ENCODE data around the gene SBK1.

DNA sequence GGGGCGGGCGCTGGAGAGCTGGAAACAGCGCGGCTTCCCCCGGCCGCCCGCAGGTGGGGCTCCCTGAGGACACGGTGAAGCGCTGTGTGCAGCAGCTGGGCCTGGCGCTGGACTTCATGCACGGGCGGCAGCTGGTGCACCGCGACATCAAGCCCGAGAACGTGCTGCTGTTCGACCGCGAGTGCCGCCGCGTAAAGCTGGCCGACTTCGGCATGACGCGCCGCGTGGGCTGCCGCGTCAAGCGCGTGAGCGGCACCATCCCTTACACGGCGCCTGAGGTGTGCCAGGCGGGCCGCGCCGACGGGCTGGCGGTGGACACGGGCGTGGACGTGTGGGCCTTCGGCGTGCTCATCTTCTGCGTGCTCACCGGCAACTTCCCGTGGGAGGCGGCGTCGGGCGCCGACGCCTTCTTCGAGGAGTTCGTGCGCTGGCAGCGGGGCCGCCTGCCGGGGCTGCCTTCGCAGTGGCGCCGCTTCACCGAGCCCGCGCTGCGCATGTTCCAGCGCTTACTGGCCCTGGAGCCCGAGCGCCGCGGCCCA lies 27.8 kb downstream of the SBK1 start:
- TF ChIP-seq, protein P1, sequence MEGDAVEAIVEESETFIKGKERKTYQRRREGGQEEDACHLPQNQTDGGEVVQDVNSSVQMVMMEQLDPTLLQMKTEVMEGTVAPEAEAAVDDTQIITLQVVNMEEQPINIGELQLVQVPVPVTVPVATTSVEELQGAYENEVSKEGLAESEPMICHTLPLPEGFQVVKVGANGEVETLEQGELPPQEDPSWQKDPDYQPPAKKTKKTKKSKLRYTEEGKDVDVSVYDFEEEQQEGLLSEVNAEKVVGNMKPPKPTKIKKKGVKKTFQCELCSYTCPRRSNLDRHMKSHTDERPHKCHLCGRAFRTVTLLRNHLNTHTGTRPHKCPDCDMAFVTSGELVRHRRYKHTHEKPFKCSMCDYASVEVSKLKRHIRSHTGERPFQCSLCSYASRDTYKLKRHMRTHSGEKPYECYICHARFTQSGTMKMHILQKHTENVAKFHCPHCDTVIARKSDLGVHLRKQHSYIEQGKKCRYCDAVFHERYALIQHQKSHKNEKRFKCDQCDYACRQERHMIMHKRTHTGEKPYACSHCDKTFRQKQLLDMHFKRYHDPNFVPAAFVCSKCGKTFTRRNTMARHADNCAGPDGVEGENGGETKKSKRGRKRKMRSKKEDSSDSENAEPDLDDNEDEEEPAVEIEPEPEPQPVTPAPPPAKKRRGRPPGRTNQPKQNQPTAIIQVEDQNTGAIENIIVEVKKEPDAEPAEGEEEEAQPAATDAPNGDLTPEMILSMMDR (IDR thresholded peaks at IDR 0.05; ENCODE audit: insufficient read depth, low read depth, low read length) = no peak
- TF ChIP-seq EZH2 (IDR thresholded peaks at IDR 0.05; ENCODE audit: insufficient read depth, low read length) = no peak
